ENCODE measurements around the gene CTAGE1. TPM values are rescaled to one million over a fixed set of nuclear protein-coding genes. Genes with fewer than 3 reads are reported as not detected.

Gene CTAGE1
- total RNA-seq, 1 donor: not detected

DNA sequence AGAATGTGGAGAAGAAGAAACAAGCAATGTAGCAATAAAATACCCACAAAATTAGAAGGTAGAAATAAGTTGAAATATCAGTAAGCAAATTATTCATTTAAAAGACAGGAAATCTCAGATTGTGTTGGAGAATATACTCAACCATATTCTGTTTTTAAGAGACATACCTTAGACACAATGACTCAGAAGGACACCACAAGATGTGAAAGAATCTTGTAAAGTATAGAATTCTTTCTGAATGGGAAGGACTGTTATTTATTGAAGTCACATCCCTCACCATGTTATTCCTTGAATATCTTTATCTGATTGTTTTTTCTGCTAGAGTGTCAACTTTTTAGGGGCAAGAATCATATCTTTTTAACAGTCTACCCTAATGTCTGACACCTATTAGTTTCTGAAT, 50.4 kb downstream of the CTAGE1 start:
- DNase-seq (ENCODE audit: insufficient read length, low spot score, missing footprints): no peak
- no peak overlapping the region for H3K27ac ChIP-seq (ENCODE audit: low read depth, low read length)
- H3K36me3 ChIP-seq (ENCODE audit: insufficient read depth, low read length): no peaks in the 10 kb centered on the region
- TF ChIP-seq, protein P1, sequence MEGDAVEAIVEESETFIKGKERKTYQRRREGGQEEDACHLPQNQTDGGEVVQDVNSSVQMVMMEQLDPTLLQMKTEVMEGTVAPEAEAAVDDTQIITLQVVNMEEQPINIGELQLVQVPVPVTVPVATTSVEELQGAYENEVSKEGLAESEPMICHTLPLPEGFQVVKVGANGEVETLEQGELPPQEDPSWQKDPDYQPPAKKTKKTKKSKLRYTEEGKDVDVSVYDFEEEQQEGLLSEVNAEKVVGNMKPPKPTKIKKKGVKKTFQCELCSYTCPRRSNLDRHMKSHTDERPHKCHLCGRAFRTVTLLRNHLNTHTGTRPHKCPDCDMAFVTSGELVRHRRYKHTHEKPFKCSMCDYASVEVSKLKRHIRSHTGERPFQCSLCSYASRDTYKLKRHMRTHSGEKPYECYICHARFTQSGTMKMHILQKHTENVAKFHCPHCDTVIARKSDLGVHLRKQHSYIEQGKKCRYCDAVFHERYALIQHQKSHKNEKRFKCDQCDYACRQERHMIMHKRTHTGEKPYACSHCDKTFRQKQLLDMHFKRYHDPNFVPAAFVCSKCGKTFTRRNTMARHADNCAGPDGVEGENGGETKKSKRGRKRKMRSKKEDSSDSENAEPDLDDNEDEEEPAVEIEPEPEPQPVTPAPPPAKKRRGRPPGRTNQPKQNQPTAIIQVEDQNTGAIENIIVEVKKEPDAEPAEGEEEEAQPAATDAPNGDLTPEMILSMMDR (IDR thresholded peaks at IDR 0.05; ENCODE audit: extremely low read depth, low read depth, low read length): no peak
- H3K9me3 ChIP-seq (ENCODE audit: low read depth, low read length): no peaks in the 10 kb centered on the region
- H2AFZ ChIP-seq (ENCODE audit: low read length): no peak overlapping the region
- H4K20me1 ChIP-seq (ENCODE audit: insufficient read depth, low read length): no peaks in the 10 kb centered on the region
- H3K4me3 ChIP-seq (ENCODE audit: insufficient read depth, low read length): no peak overlapping the region
- H3K4me2 ChIP-seq (ENCODE audit: insufficient read depth, low read length): no peak overlapping the region
- no peaks in the 10 kb centered on the region for H3K79me2 ChIP-seq (ENCODE audit: insufficient read depth, low read length)
- H3K27me3 ChIP-seq (ENCODE audit: insufficient read depth, low read length): peaks cover 7% of the 10 kb centered on the region
- H3K4me1 ChIP-seq (ENCODE audit: insufficient read depth, low read length): no peaks in the 10 kb centered on the region

DNA sequence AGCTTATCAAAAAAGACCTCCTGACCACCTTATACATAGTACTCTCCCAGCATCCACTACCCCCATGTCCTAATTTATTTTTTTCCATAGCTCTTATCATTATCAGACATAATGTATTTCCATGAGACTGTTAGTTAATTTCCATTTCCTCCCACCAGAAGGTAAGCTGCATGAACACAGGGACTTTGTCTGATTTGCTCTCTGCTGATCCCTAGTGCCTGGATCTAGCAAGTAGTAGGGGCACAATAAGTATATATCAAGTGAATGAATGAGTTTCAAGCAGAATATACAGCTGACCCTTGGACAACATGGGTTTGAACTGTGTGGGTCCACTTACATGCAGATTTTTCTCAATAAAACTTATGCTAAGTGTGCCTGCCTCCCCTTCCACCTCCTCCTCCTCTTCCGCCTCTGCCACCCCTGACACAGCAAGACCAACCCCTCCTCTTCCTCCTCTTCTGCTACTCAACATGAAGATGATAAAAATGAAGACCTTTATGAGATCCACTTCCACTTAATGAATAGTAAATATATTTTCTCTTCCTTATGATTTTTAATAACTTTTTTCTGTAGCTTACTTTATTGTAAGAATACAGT, 53.8 kb downstream of the CTAGE1 start:
- no peak overlapping the region for H2AFZ ChIP-seq (ENCODE audit: low read length)
- H3K4me3 ChIP-seq (ENCODE audit: insufficient read depth, low read length): no peak overlapping the region
- H3K27ac ChIP-seq (ENCODE audit: low read depth, low read length): no peak overlapping the region
- H3K27me3 ChIP-seq (ENCODE audit: insufficient read depth, low read length): peaks cover 23% of the 10 kb centered on the region
- H4K20me1 ChIP-seq (ENCODE audit: insufficient read depth, low read length): no peaks in the 10 kb centered on the region
- TF ChIP-seq, protein P1 (IDR thresholded peaks at IDR 0.05; ENCODE audit: extremely low read depth, low read depth, low read length): peak; percentile 39
- H3K79me2 ChIP-seq (ENCODE audit: insufficient read depth, low read length): no peaks in the 10 kb centered on the region
- no peaks in the 10 kb centered on the region for H3K4me1 ChIP-seq (ENCODE audit: insufficient read depth, low read length)
- no peak for DNase-seq (ENCODE audit: insufficient read length, low spot score, missing footprints)
- H3K4me2 ChIP-seq (ENCODE audit: insufficient read depth, low read length): no peak overlapping the region
- H3K36me3 ChIP-seq (ENCODE audit: insufficient read depth, low read length): no peaks in the 10 kb centered on the region
- no peaks in the 10 kb centered on the region for H3K9me3 ChIP-seq (ENCODE audit: low read depth, low read length)

Other genes with a start within 250 kb of the CTAGE1 start
- 10.9 and 16.6 TPM in 2 replicates for gene GATA6, start 248.3 kb downstream of the CTAGE1 start, total RNA-seq